ENCODE results near the gene DDRGK1.
"Not testable (repeated sequence)": the region's sequence is repeated elsewhere in the genome, so short reads cannot be mapped to it uniquely, and the experiment has no call there.

DDRGK1 gene

GRCh38 chr20:3193806-3194616, 10.5 kb downstream of the DDRGK1 start:
- peaks cover 60% of the 10 kb centered on the region for H3K36me3 ChIP-seq (ENCODE audit: control insufficient read depth, insufficient read depth, low read length)
- no peaks in the 10 kb centered on the region for H3K9me3 ChIP-seq (ENCODE audit: control insufficient read depth, low read length)
- H3K27ac ChIP-seq (ENCODE audit: low read depth, low read length, severe bottlenecking), result no peak overlapping the region
- H3K4me1 ChIP-seq (ENCODE audit: control insufficient read depth, insufficient read depth, low read length, poor library complexity, severe bottlenecking), result no peaks in the 10 kb centered on the region
- 94 to 96% methylated on average over 8 to 13 of the region's 14 CpGs for WGBS, 2 experiments (ENCODE audit: insufficient coverage in 2 of 2)
- no peak overlapping the region for H3K4me3 ChIP-seq (ENCODE audit: extremely low read depth, insufficient read depth, low read length, poor library complexity, severe bottlenecking)

- Histone ChIP-seq H3K4me1 (ENCODE audit: control insufficient read depth, insufficient read depth, low read length, poor library complexity, severe bottlenecking) (no peaks in the 10 kb centered on the region), H3K4me3 (ENCODE audit: extremely low read depth, insufficient read depth, low read length, poor library complexity, severe bottlenecking) (no peak overlapping the region), H3K9me3 (ENCODE audit: control insufficient read depth, low read length) (no peaks in the 10 kb centered on the region), H3K27ac (ENCODE audit: low read depth, low read length, severe bottlenecking) (no peak overlapping the region), H3K36me3 (ENCODE audit: control insufficient read depth, insufficient read depth, low read length) (peaks cover 57% of the 10 kb centered on the region)
- 92 to 94% methylated on average over 11 to 16 of the region's 18 CpGs for WGBS, 2 experiments (ENCODE audit: insufficient coverage in 2 of 2)
Measured at GRCh38 chr20:3192226-3193015, 12.1 kb downstream of the DDRGK1 start.

GRCh38 chr20:3190681-3191111, 13.8 kb downstream of the DDRGK1 start:
- Histone ChIP-seq H3K9me3 (ENCODE audit: control insufficient read depth, low read length) (no peaks in the 10 kb centered on the region), H3K4me3 (ENCODE audit: extremely low read depth, insufficient read depth, low read length, poor library complexity, severe bottlenecking) (no peak overlapping the region), H3K36me3 (ENCODE audit: control insufficient read depth, insufficient read depth, low read length) (peaks cover 53% of the 10 kb centered on the region), H3K4me1 (ENCODE audit: control insufficient read depth, insufficient read depth, low read length, poor library complexity, severe bottlenecking) (no peaks in the 10 kb centered on the region), H3K27ac (ENCODE audit: low read depth, low read length, severe bottlenecking) (no peak overlapping the region)
- 92 to 96% methylated on average over 10 to 14 of the region's 14 CpGs for WGBS, 2 experiments (ENCODE audit: insufficient coverage in 2 of 2)

GRCh38 chr20:3189561-3190131, 14.8 kb downstream of the DDRGK1 start:
- 86 to 100% methylated on average over 3 of the region's 4 CpGs for WGBS, 2 experiments (ENCODE audit: insufficient coverage in 2 of 2)
- H3K9me3 ChIP-seq (ENCODE audit: control insufficient read depth, low read length), result no peaks in the 10 kb centered on the region
- H3K27ac ChIP-seq (ENCODE audit: low read depth, low read length, severe bottlenecking), result no peak overlapping the region
- no peaks in the 10 kb centered on the region for H3K4me1 ChIP-seq (ENCODE audit: control insufficient read depth, insufficient read depth, low read length, poor library complexity, severe bottlenecking)
- H3K4me3 ChIP-seq (ENCODE audit: extremely low read depth, insufficient read depth, low read length, poor library complexity, severe bottlenecking), result no peak overlapping the region
- H3K36me3 ChIP-seq (ENCODE audit: control insufficient read depth, insufficient read depth, low read length), result peaks cover 48% of the 10 kb centered on the region

- Histone ChIP-seq H3K36me3 (ENCODE audit: control insufficient read depth, insufficient read depth, low read length) (peaks cover 40% of the 10 kb centered on the region), H3K4me1 (ENCODE audit: control insufficient read depth, insufficient read depth, low read length, poor library complexity, severe bottlenecking) (no peaks in the 10 kb centered on the region), H3K27ac (ENCODE audit: low read depth, low read length, severe bottlenecking) (no peak overlapping the region), H3K4me3 (ENCODE audit: extremely low read depth, insufficient read depth, low read length, poor library complexity, severe bottlenecking) (no peak overlapping the region), H3K9me3 (ENCODE audit: control insufficient read depth, low read length) (no peaks in the 10 kb centered on the region)
- 81 to 96% methylated on average over 3 of the region's 3 CpGs for WGBS, 2 experiments (ENCODE audit: insufficient coverage in 2 of 2)
Measured at GRCh38 chr20:3188823-3189413, 15.6 kb downstream of the DDRGK1 start.

GRCh38 chr20:3187861-3188260, 16.6 kb downstream of the DDRGK1 start:
- H3K36me3 ChIP-seq (ENCODE audit: control insufficient read depth, insufficient read depth, low read length), result peaks cover 34% of the 10 kb centered on the region
- not testable (repeated sequence) for H3K4me1 ChIP-seq (ENCODE audit: control insufficient read depth, insufficient read depth, low read length, poor library complexity, severe bottlenecking); H3K27ac ChIP-seq (ENCODE audit: low read depth, low read length, severe bottlenecking); H3K4me3 ChIP-seq (ENCODE audit: extremely low read depth, insufficient read depth, low read length, poor library complexity, severe bottlenecking); H3K9me3 ChIP-seq (ENCODE audit: control insufficient read depth, low read length)
- 91 to 94% methylated on average over 7 to 8 of the region's 9 CpGs for WGBS, 2 experiments (ENCODE audit: insufficient coverage in 2 of 2)

- 89% methylated on average over 1 of the region's 3 CpGs; no CpG with 5 or more reads in 1 of the 2 experiments for WGBS, 2 experiments (ENCODE audit: insufficient coverage in 2 of 2)
- Histone ChIP-seq H3K4me1 (ENCODE audit: control insufficient read depth, insufficient read depth, low read length, poor library complexity, severe bottlenecking) (no peaks in the 10 kb centered on the region), H3K36me3 (ENCODE audit: control insufficient read depth, insufficient read depth, low read length) (peaks cover 4% of the 10 kb centered on the region), H3K4me3 (ENCODE audit: extremely low read depth, insufficient read depth, low read length, poor library complexity, severe bottlenecking) (no peak overlapping the region), H3K9me3 (ENCODE audit: control insufficient read depth, low read length) (no peaks in the 10 kb centered on the region), H3K27ac (ENCODE audit: low read depth, low read length, severe bottlenecking) (no peak overlapping the region)
Measured at GRCh38 chr20:3183896-3184612, 20.4 kb downstream of the DDRGK1 start.

- not testable (repeated sequence) for H3K4me3 ChIP-seq (ENCODE audit: extremely low read depth, insufficient read depth, low read length, poor library complexity, severe bottlenecking); H3K36me3 ChIP-seq (ENCODE audit: control insufficient read depth, insufficient read depth, low read length); H3K9me3 ChIP-seq (ENCODE audit: control insufficient read depth, low read length); H3K27ac ChIP-seq (ENCODE audit: low read depth, low read length, severe bottlenecking); H3K4me1 ChIP-seq (ENCODE audit: control insufficient read depth, insufficient read depth, low read length, poor library complexity, severe bottlenecking)
- 88 to 93% methylated on average over 3 to 5 of the region's 5 CpGs for WGBS, 2 experiments (ENCODE audit: insufficient coverage in 2 of 2)
Measured at GRCh38 chr20:3182429-3182828, 22.1 kb downstream of the DDRGK1 start.

GRCh38 chr20:3181270-3181669, 23.2 kb downstream of the DDRGK1 start:
- 90% methylated on average over 2 of the region's 5 CpGs; no CpG with 5 or more reads in 1 of the 2 experiments for WGBS, 2 experiments (ENCODE audit: insufficient coverage in 2 of 2)
- H3K4me3 ChIP-seq (ENCODE audit: extremely low read depth, insufficient read depth, low read length, poor library complexity, severe bottlenecking), result no peak overlapping the region

GRCh38 chr20:3180319-3180718, 24.2 kb downstream of the DDRGK1 start:
- no peaks in the 10 kb centered on the region for H3K9me3 ChIP-seq (ENCODE audit: control insufficient read depth, low read length)
- 65 to 73% methylated on average over 2 of the region's 4 CpGs for WGBS, 2 experiments (ENCODE audit: insufficient coverage in 2 of 2)
- H3K4me1 ChIP-seq (ENCODE audit: control insufficient read depth, insufficient read depth, low read length, poor library complexity, severe bottlenecking), result no peaks in the 10 kb centered on the region
- H3K36me3 ChIP-seq (ENCODE audit: control insufficient read depth, insufficient read depth, low read length), result no peaks in the 10 kb centered on the region
- no peak overlapping the region for H3K4me3 ChIP-seq (ENCODE audit: extremely low read depth, insufficient read depth, low read length, poor library complexity, severe bottlenecking)
- no peak overlapping the region for H3K27ac ChIP-seq (ENCODE audit: low read depth, low read length, severe bottlenecking)

More at GRCh38 chr20:3181270-3181669, 23.2 kb downstream of the DDRGK1 start:
- Histone ChIP-seq H3K27ac (ENCODE audit: low read depth, low read length, severe bottlenecking) (no peak overlapping the region), H3K9me3 (ENCODE audit: control insufficient read depth, low read length) (no peaks in the 10 kb centered on the region), H3K4me1 (ENCODE audit: control insufficient read depth, insufficient read depth, low read length, poor library complexity, severe bottlenecking) (no peaks in the 10 kb centered on the region), H3K36me3 (ENCODE audit: control insufficient read depth, insufficient read depth, low read length) (no peaks in the 10 kb centered on the region)

All from mesodermal cell (in vitro differentiated cells).